HepG2 (cell line): ENCODE results near the gene DNAJC28. TPM values are rescaled to one million over a fixed set of nuclear protein-coding genes. Genes with fewer than 3 reads are reported as not detected.

ENCODE experiments used
- ATAC-seq: fragments of 200-7000 bp; cut with Tn5 transposase; 3 replicates; pipeline ENCODE4 v1.9.1; 2020; ENCODE audit warnings: mild to moderate bottlenecking, moderate library complexity
- BruUV-seq: library from RNA; stranded (reverse); fragments of 400-500 nt; replicated peaks from 2 replicates; lab custom pipeline; 2021; lab: Mats Ljungman, UMichigan
- CTCF ChIA-PET: fragments of 300-600 bp; formaldehyde crosslinking; extraction: SDS; loops from one replicate; lab custom pipeline; 2021; ENCODE audit warnings: low total read pairs, inconsistent platforms, low intra/inter-chr PET ratio; lab: Yijun Ruan, JAX
- POLR2A ChIA-PET: fragments of 350-600 bp; sonication (Branson Sonifier 250); formaldehyde crosslinking; loops from one replicate; lab custom pipeline; 2020; ENCODE audit warnings: antibody characterized with exemption, inconsistent platforms; lab: Yijun Ruan, JAX
- DNase-seq: peaks from one replicate; pipeline ENCODE4 v3.0.0-alpha.2; 2015; ENCODE audit warnings: low spot score
- FAIRE-seq: peaks from 3 replicates; lab custom pipeline; 2011; peaks lifted over from hg19 to GRCh38; lab: Jason Lieb, UNC
- H2AFZ ChIP-seq: one replicate; pipeline ENCODE4 v1.6.1; 2011; ENCODE audit warnings: low read length, inconsistent platforms
- H3K27ac ChIP-seq: fragments of 300-600 bp; 3 replicates; pipeline ENCODE4 v1.8.0; 2011; ENCODE audit warnings: mixed run types, mild to moderate bottlenecking, mixed read lengths, low read length, inconsistent platforms; ENCODE audit not compliant: insufficient read depth; ENCODE audit errors: extremely low read length
- H3K27me3 ChIP-seq, 2 experiments: fragments of 200-600 bp in 1 of 2; 2 replicates in 1 of 2; 3 replicates in 1 of 2; pipeline versions ENCODE4 v1.6.0 to v1.8.0; 2011; ENCODE audit warnings: low read length in 2 of 2, mild to moderate bottlenecking in 2 of 2, moderate library complexity in 2 of 2, inconsistent platforms in 1 of 2; ENCODE audit not compliant: insufficient read depth in 2 of 2, control insufficient read depth in 1 of 2
- H3K36me3 ChIP-seq, 2 experiments: fragments of 200-600 bp in 1 of 2; replicated peaks in 1 of 2; 2 replicates in 1 of 2; 3 replicates in 1 of 2; pipeline versions ENCODE4 v1.5.1 to v1.8.0; 2011; ENCODE audit warnings: low read length in 2 of 2, inconsistent platforms in 1 of 2; ENCODE audit not compliant: insufficient read depth in 2 of 2, control insufficient read depth in 1 of 2
- H3K4me1 ChIP-seq: 2 replicates; pipeline ENCODE4 v1.5.1; 2012; ENCODE audit warnings: low read length, inconsistent platforms; ENCODE audit not compliant: insufficient read depth
- H3K4me2 ChIP-seq: 2 replicates; pipeline ENCODE4 v1.6.0; 2011; ENCODE audit warnings: low read depth, low read length, inconsistent platforms
- H3K4me3 ChIP-seq, 3 experiments: fragments of 200-600 bp in 1 of 3; sonication (generic), shearing (Covaris generic) in 1 of 3; replicated peaks in 1 of 3; 2 replicates each; pipeline ENCODE4 v1.5.1; 2011 to 2016; ENCODE audit warnings: low read length in 3 of 3, inconsistent platforms in 2 of 3, low read depth in 2 of 3, mild to moderate bottlenecking in 2 of 3, control low read depth in 1 of 3, mixed read lengths in 1 of 3; ENCODE audit not compliant: insufficient read depth in 1 of 3
- H3K79me2 ChIP-seq: one replicate; pipeline ENCODE4 v1.6.1; 2011; ENCODE audit warnings: low read length, inconsistent platforms; ENCODE audit not compliant: insufficient read depth
- H3K9ac ChIP-seq: 2 replicates; pipeline ENCODE4 v1.6.0; 2011; ENCODE audit warnings: mild to moderate bottlenecking, low read depth, low read length, inconsistent platforms; ENCODE audit not compliant: insufficient read depth
- H3K9me3 ChIP-seq: 2 replicates; pipeline ENCODE4 v1.5.1; 2012; ENCODE audit warnings: mild to moderate bottlenecking, low read length
- H4K20me1 ChIP-seq: 2 replicates; pipeline ENCODE4 v1.6.0; 2011; ENCODE audit warnings: inconsistent platforms, mild to moderate bottlenecking, low read length, moderate library complexity; ENCODE audit not compliant: insufficient read depth
- ATF7-NPFF ChIP-seq: sonication (generic); formaldehyde crosslinking; IDR thresholded peaks from 2 replicates; pipeline ENCODE4 v1.8.1; 2023; ENCODE audit warnings: mild to moderate bottlenecking, low read depth, missing genetic modification reagents, moderate library complexity
- CEBPB ChIP-seq: IDR thresholded peaks from 2 replicates; pipeline ENCODE4 v1.6.1; 2011; ENCODE audit warnings: low read depth, low read length, improper control_type of control experiment, borderline replicate concordance
- CREM ChIP-seq, 2 experiments: sonication (generic) in 1 of 2; formaldehyde crosslinking in 1 of 2; IDR thresholded peaks; 2 replicates each; pipeline versions ENCODE4 v1.4.0 to v1.6.1; 2016 to 2020; ENCODE audit warnings: antibody characterized with exemption in 1 of 2, mild to moderate bottlenecking in 1 of 2, missing genetic modification reagents in 1 of 2
- YEATS4 ChIP-seq: sonication (generic); formaldehyde crosslinking; IDR thresholded peaks from 2 replicates; pipeline ENCODE4 v1.4.0; 2020; ENCODE audit warnings: missing genetic modification reagents, borderline replicate concordance
- ZNF292 ChIP-seq: sonication (generic); formaldehyde crosslinking; IDR thresholded peaks from 2 replicates; pipeline ENCODE4 v1.8.1; 2022; ENCODE audit warnings: mild to moderate bottlenecking, low read depth, missing genetic modification reagents, borderline replicate concordance
- ZNF713 ChIP-seq: sonication (generic); formaldehyde crosslinking; IDR thresholded peaks from 2 replicates; pipeline ENCODE4 v1.4.0; 2020; ENCODE audit warnings: mild to moderate bottlenecking, missing genetic modification reagents
- WGBS: methylation state at CpG from one replicate; pipeline ENCODE4 v1.1.6; 2017; ENCODE audit warnings: low lambda C conversion rate; 5-methylcytosine and 5-hydroxymethylcytosine counted together
- in situ Hi-C: cut with HindIII; loops from 2 replicates; pipeline ENCODE4 v1.10.0; 2017; ENCODE audit warnings: low pct_unique_long_range_greater_than_20kb; ENCODE audit not compliant: extremely low pct_ligation_motif_present
- intact Hi-C: fragments of 100-400 bp; cut with micrococcal nuclease; formaldehyde crosslinking; loops from one replicate; pipeline ENCODE4 v1.10.0; 2022; ENCODE audit not compliant: unreplicated experiment
- polyA plus RNA-seq, 8 experiments: library from polyadenylated mRNA; depleted of rRNA in 3 of 8; stranded (reverse) in 7 of 8; unstranded in 1 of 8; fragments of >200 nt; fragmentation: Illumina TruSeq in 4 of 8; extraction: Trizol in 4 of 8; gene quantifications; 2 replicates each; pipeline versions ENCODE4 v1.2.1 to v1.2.3, GENCODE V29; 2011 to 2016; ENCODE audit warnings: low read depth in 4 of 8, missing spikeins in 1 of 8, mixed read lengths in 1 of 8; ENCODE audit not compliant: insufficient read depth in 1 of 8
- total RNA-seq, 5 experiments: library from RNA; depleted of rRNA; stranded (reverse); fragments of >200 nt; fragmentation: Illumina TruSeq; extraction: Trizol; gene quantifications; 2 replicates each; pipeline ENCODE4 v1.2.3, GENCODE V29; 2016; ENCODE audit warnings: low read depth in 1 of 5
- TF ChIP-seq, protein P1 (sequence below), 2 experiments: sonication (generic) in 1 of 2; formaldehyde crosslinking in 1 of 2; IDR thresholded peaks; 2 replicates each; pipeline versions ENCODE4 v1.4.0 to v1.6.1; 2018 to 2020; ENCODE audit warnings: missing genetic modification reagents in 2 of 2, borderline replicate concordance in 1 of 2, low read depth in 1 of 2, mild to moderate bottlenecking in 1 of 2, missing biosample characterization in 1 of 2

DNAJC28 gene
- total and polyA plus RNA-seq, 2 of the 13 experiments (the other 11 are each of a cell fraction or from before 2014, with no cell fraction given): 1.5 to 3.3 TPM

DNA sequence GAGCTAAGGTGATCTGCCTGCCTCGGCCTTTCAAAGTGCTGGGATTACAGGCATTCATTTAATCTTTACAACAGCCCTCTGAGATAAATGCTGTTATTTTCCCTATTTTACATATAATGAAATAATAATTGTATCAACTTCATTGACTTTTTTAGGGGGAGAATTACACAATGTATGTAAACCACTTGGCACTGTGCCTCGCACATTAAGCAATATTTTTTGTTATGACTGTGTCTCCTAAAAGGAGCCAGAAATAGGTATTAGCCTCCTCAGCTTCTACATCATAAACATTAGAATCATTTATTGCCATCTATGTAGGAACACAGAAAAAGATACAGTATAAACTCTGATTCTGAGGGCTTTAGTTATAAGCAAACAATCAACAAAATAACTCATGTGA, 1.1 kb upstream of the DNAJC28 start:
- ATAC-seq (no peak), FAIRE-seq (no peak), DNase-seq (no peak)
- no TSS peak for BruUV-seq
- Histone ChIP-seq H4K20me1 (no peaks in the 10 kb centered on the region), H2AFZ (no peak overlapping the region), H3K36me3 (no peaks in the 10 kb centered on the region), H3K9ac (no peak overlapping the region), H3K9me3 (no peaks in the 10 kb centered on the region), H3K27ac (no peak overlapping the region), H3K4me1 (peaks cover 30% of the 10 kb centered on the region), H3K27me3 (no peaks in the 10 kb centered on the region; a peak in 1 of 5 replicates), H3K4me2 (0 out of 2 replicates have a peak overlapping the region, but pooled peaks have one; percentile 84), H3K4me3 (no peak overlapping the region), H3K79me2 (no peaks in the 10 kb centered on the region)
- ChIA-PET CTCF (no interaction called here), POLR2A (interaction anchor here (5.1 kb wide), 1 partner anchor 12 kb away, joined by 96 read pairs; the partner anchor contains the start of gene TMEM50B)
- in situ Hi-C loops (no loop called here), intact Hi-C loops (no loop called here)
- TF ChIP-seq ZNF292 (CRISPR knock-in tag) (no peak), CEBPB (0 out of 2 replicates have a peak, but pooled peaks have one; percentile 53)
- WGBS: 68% methylated on average over 2 of the region's 2 CpGs

DNA sequence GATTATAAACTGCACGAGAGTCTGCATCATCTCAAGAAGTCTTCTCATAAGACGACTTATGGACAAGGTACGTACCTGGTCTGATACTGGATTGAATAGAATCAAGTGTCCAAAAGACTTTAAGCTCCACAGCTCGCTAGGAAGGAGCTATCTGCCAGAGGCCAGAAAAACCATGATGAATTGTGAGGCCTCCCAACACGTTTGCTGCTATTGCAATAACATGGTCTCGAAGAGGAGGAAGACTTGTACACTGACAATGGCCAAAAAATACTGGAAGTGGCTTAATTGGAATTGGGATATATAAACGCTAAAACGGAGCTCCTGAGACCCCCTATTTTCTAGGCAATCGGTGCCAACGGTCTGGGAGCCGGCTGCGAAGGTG, 534 bp downstream of the DNAJC28 start:
- FAIRE-seq (no peak), DNase-seq (no peak), ATAC-seq (peak; percentile 9; the same call in 1 of the 3 replicates)
- H3K4me2 ChIP-seq: peak overlapping the region; percentile 84
- WGBS: 16% methylated on average over 7 of the region's 12 CpGs
- H3K27ac ChIP-seq: peak overlapping the region; percentile 56
- CTCF ChIA-PET: no interaction called here
- peak overlapping the region; percentile 64 for H3K9ac ChIP-seq
- H4K20me1 ChIP-seq: no peaks in the 10 kb centered on the region
- H3K36me3 ChIP-seq: no peaks in the 10 kb centered on the region
- in situ Hi-C loops: no loop called here
- peaks cover 20% of the 10 kb centered on the region for H3K4me1 ChIP-seq
- TSS peak; percentile 73 for BruUV-seq
- H3K9me3 ChIP-seq: no peaks in the 10 kb centered on the region
- no peaks in the 10 kb centered on the region for H3K79me2 ChIP-seq
- peak overlapping the region; percentile 78 to 89 (median 81) for H3K4me3 ChIP-seq
- POLR2A ChIA-PET: interaction anchor here (1.0 to 5.1 kb wide), 6 partner anchors 11 to 98 kb away, joined by 3 to 96 read pairs (median 5); partner anchors contain the start of genes DONSON, GART, SON and TMEM50B
- H3K27me3 ChIP-seq: no peaks in the 10 kb centered on the region; a peak in 1 of 5 replicates
- intact Hi-C loops: no loop called here
- TF ChIP-seq, protein P1, sequence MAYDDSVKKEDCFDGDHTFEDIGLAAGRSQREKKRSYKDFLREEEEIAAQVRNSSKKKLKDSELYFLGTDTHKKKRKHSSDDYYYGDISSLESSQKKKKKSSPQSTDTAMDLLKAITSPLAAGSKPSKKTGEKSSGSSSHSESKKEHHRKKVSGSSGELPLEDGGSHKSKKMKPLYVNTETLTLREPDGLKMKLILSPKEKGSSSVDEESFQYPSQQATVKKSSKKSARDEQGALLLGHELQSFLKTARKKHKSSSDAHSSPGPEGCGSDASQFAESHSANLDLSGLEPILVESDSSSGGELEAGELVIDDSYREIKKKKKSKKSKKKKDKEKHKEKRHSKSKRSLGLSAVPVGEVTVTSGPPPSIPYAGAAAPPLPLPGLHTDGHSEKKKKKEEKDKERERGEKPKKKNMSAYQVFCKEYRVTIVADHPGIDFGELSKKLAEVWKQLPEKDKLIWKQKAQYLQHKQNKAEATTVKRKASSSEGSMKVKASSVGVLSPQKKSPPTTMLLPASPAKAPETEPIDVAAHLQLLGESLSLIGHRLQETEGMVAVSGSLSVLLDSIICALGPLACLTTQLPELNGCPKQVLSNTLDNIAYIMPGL (CRISPR knock-in tag; IDR thresholded peaks at IDR 0.05; ENCODE audit: borderline replicate concordance in 1 of 2, low read depth in 1 of 2): 0 out of 4 replicates have a peak, but pooled peaks of 1 of the 2 experiments have one; percentile 1
- TF ChIP-seq ATF7-NPFF (CRISPR knock-in tag): 0 out of 2 replicates have a peak, but pooled peaks have one; percentile 22
- TF ChIP-seq ZNF713: no peak
- no peak for TF ChIP-seq CREM (IDR thresholded peaks at IDR 0.05)
- TF ChIP-seq CREM (CRISPR knock-in tag; IDR thresholded peaks at IDR 0.05): 0 out of 2 replicates have a peak, but pooled peaks have one; percentile 5
- 0 out of 2 replicates have a peak, but pooled peaks have one; percentile 9 for TF ChIP-seq YEATS4 (CRISPR knock-in tag)
- peak overlapping the region; percentile 88 for H2AFZ ChIP-seq
